Motor neuron (in vitro differentiated cells): ENCODE measurements around the gene NFE2L1. TPM values are rescaled to one million over a fixed set of nuclear protein-coding genes. Genes with fewer than 3 reads are reported as not detected.

Source experiments
- ATAC-seq, 8 experiments: fragments of 200-7000 bp; cut with Tn5 transposase; replicated peaks in 6 of 8; 2 replicates each; pipeline ENCODE4 v1.8.0; 2021; ENCODE audit warnings: mild to moderate bottlenecking in 8 of 8, moderate library complexity in 8 of 8
- H3K27ac ChIP-seq, 2 donors: fragments of 250-450 bp; sonication (Bioruptor Pico); 2 replicates each; pipeline ENCODE4 v1.9.0; 2021; ENCODE audit warnings: antibody characterized with exemption in 2 of 2, mild to moderate bottlenecking in 2 of 2, moderate library complexity in 1 of 2
- H3K4me1 ChIP-seq, 2 donors: fragments of 250-450 bp; sonication (Bioruptor Pico); replicated peaks in 1 of 2; 2 replicates each; pipeline ENCODE4 v1.6.1; 2021; ENCODE audit warnings: antibody characterized with exemption in 2 of 2, mild to moderate bottlenecking in 2 of 2, moderate library complexity in 1 of 2
- H3K4me3 ChIP-seq, 5 donors: fragments of 250-450 bp; sonication (Bioruptor Pico); 2 replicates each; pipeline ENCODE4 v1.9.0; 2021; ENCODE audit warnings: antibody characterized with exemption in 5 of 5, mild to moderate bottlenecking in 5 of 5, moderate library complexity in 4 of 5
- WGBS, 10 experiments: fragments of 450-650 bp; shearing (Covaris generic); methylation state at CpG; one replicate each; pipeline ENCODE4 v1.0.0; 2022; 5-methylcytosine and 5-hydroxymethylcytosine counted together
- in situ Hi-C, 9 experiments: fragments of 400-800 bp; cut with MboI; loops; one replicate each; pipeline ENCODE4 v1.15.0; 2021; ENCODE audit warnings: low sequenced_read_pairs in 9 of 9, low pct_unique_long_range_greater_than_20kb in 2 of 9; ENCODE audit not compliant: unreplicated experiment in 9 of 9
- total RNA-seq, 8 experiments: library from RNA; unstranded; fragments of 300-600 nt; gene quantifications; 2 replicates each; pipeline versions ENCODE4 v1.2.3 to v1.2.4, GENCODE V29; 2022

NFE2L1 gene
- total RNA-seq, 8 experiments from 2014 or later: 71.9 to 284 (median 99.4) TPM

GRCh38 chr17:48052956-48053757 is 5.0 kb downstream of the NFE2L1 start:
- Histone ChIP-seq H3K27ac (peak overlapping the region; percentile 72 to 77), H3K4me3 (peak overlapping the region in 3 of 5 donors; percentile 2 to 67 (median 48)), H3K4me1 (peaks cover 55 to 62% of the 10 kb centered on the region in 2 donors)
- in situ Hi-C loops: no loop called here
- whole genome bisulfite sequencing, 10 experiments: 0 to 60% (median 7%) methylated on average over 1 of the region's 5 CpGs; no CpG with 5 or more reads in 4 of the 10 experiments
- ATAC-seq: peak in 7 of 8 experiments; percentile 0 to 22 (median 8)

GRCh38 chr17:48053758-48054237 is 5.6 kb downstream of the NFE2L1 start:
- ATAC-seq: no peak
- 0 to 40% (median 32%) methylated on average over 1 to 3 of the region's 6 CpGs; no CpG with 5 or more reads in 4 of the 10 experiments for WGBS, 10 experiments
- peaks cover 55 to 62% of the 10 kb centered on the region in 2 donors for H3K4me1 ChIP-seq
- H3K4me3 ChIP-seq: peak overlapping the region; percentile 13 to 67 (median 48)
- H3K27ac ChIP-seq: peak overlapping the region; percentile 72 to 77
- in situ Hi-C loops: no loop called here

GRCh38 chr17:48054238-48055185 is 6.4 kb downstream of the NFE2L1 start:
- H3K4me1 ChIP-seq: peaks cover 52 to 63% of the 10 kb centered on the region in 2 donors
- WGBS, 10 experiments: 0% methylated on average over 4 to 8 of the region's 34 CpGs; no CpG with 5 or more reads in 8 of the 10 experiments
- peak overlapping the region; percentile 39 to 67 (median 48) for H3K4me3 ChIP-seq
- ATAC-seq: peak; percentile 56 to 85 (median 79)
- peak overlapping the region; percentile 92 to 99 for H3K27ac ChIP-seq
- in situ Hi-C loops: no loop called here

- WGBS, 10 experiments: 0 to 80% (median 20%) methylated on average over 2 of the region's 5 CpGs; no CpG with 5 or more reads in 6 of the 10 experiments
- Histone ChIP-seq H3K4me1 (peaks cover 46 to 67% of the 10 kb centered on the region in 2 donors), H3K4me3 (peak overlapping the region; percentile 39 to 67 (median 48)), H3K27ac (peak overlapping the region; percentile 92 to 99)
- in situ Hi-C loops: no loop called here
- peak; percentile 11 to 40 (median 26) for ATAC-seq
Observed at GRCh38 chr17:48055531-48056245, 7.5 kb downstream of the NFE2L1 start.

GRCh38 chr17:48056246-48056745 is 8.1 kb downstream of the NFE2L1 start:
- WGBS, 10 experiments: 52 to 100% (median 88%) methylated on average over 2 to 8 of the region's 10 CpGs; no CpG with 5 or more reads in 5 of the 10 experiments
- in situ Hi-C loops: no loop called here

GRCh38 chr17:48056879-48057278 is 8.7 kb downstream of the NFE2L1 start:
- peak overlapping the region in 2 of 5 donors; percentile 48 to 67 for H3K4me3 ChIP-seq
- in situ Hi-C loops: no loop called here
- ATAC-seq: no peak
- peaks cover 40 to 62% of the 10 kb centered on the region in 2 donors for H3K4me1 ChIP-seq
- H3K27ac ChIP-seq: peak overlapping the region; percentile 92 to 99
- 40 to 100% (median 83%) methylated on average over 1 to 2 of the region's 2 CpGs; no CpG with 5 or more reads in 3 of the 10 experiments for WGBS, 10 experiments

More at GRCh38 chr17:48056246-48056745, 8.1 kb downstream of the NFE2L1 start:
- Histone ChIP-seq H3K27ac (peak overlapping the region; percentile 92 to 99), H3K4me1 (peaks cover 45 to 68% of the 10 kb centered on the region in 2 donors), H3K4me3 (peak overlapping the region; percentile 39 to 67 (median 48))
- ATAC-seq: no peak

- no peak for ATAC-seq
- H3K27ac ChIP-seq: no peak overlapping the region
- in situ Hi-C loops: no loop called here
- peaks cover 32 to 55% of the 10 kb centered on the region in 2 donors for H3K4me1 ChIP-seq
- H3K4me3 ChIP-seq: no peak overlapping the region
- 80 to 100% (median 90%) methylated on average over 1 to 4 of the region's 4 CpGs; no CpG with 5 or more reads in 1 of the 10 experiments for WGBS, 10 experiments
Observed at GRCh38 chr17:48057626-48058025, 9.5 kb downstream of the NFE2L1 start.

- in situ Hi-C loops: no loop called here
- Histone ChIP-seq H3K4me3 (no peak overlapping the region), H3K27ac (no peak overlapping the region), H3K4me1 (peaks cover 23 to 45% of the 10 kb centered on the region in 2 donors)
- WGBS, 10 experiments: 52 to 100% (median 93%) methylated on average over 2 to 8 of the region's 11 CpGs; no CpG with 5 or more reads in 3 of the 10 experiments
- no peak for ATAC-seq
Observed at GRCh38 chr17:48058393-48059124, 10.4 kb downstream of the NFE2L1 start.

GRCh38 chr17:48059125-48059668 is 11.0 kb downstream of the NFE2L1 start:
- 91 to 100% (median 95%) methylated on average over 2 to 22 of the region's 32 CpGs; no CpG with 5 or more reads in 2 of the 10 experiments for WGBS, 10 experiments
- Histone ChIP-seq H3K27ac (no peak overlapping the region), H3K4me3 (no peak overlapping the region), H3K4me1 (peaks cover 17 to 40% of the 10 kb centered on the region in 2 donors)
- in situ Hi-C loops: no loop called here
- no peak for ATAC-seq

GRCh38 chr17:48060249-48060648 is 12.1 kb downstream of the NFE2L1 start:
- peak in 1 of 8 experiments; percentile 12 for ATAC-seq
- in situ Hi-C loops: no loop called here
- Histone ChIP-seq H3K4me1 (peaks cover 17 to 38% of the 10 kb centered on the region in 2 donors), H3K27ac (no peak overlapping the region), H3K4me3 (no peak overlapping the region)
- WGBS, 10 experiments: 62 to 100% (median 98%) methylated on average over 1 to 4 of the region's 7 CpGs; no CpG with 5 or more reads in 4 of the 10 experiments

GRCh38 chr17:48062273-48062672 is 14.1 kb downstream of the NFE2L1 start:
- 93 to 100% (median 100%) methylated on average over 1 to 3 of the region's 7 CpGs; no CpG with 5 or more reads in 4 of the 10 experiments for WGBS, 10 experiments

More at GRCh38 chr17:48062273-48062672, 14.1 kb downstream of the NFE2L1 start:
- in situ Hi-C loops: no loop called here
- H3K4me3 ChIP-seq: no peak overlapping the region
- ATAC-seq: no peak
- H3K4me1 ChIP-seq: peaks cover 2 to 20% of the 10 kb centered on the region in 2 donors
- no peak overlapping the region for H3K27ac ChIP-seq
